Smooth muscle cell (in vitro differentiated cells): ENCODE measurements around the gene VASH1. TPM values are rescaled to one million over a fixed set of nuclear protein-coding genes. Genes with fewer than 3 reads are reported as not detected.
"Not testable (repeated sequence)": the region's sequence is repeated elsewhere in the genome, so short reads cannot be mapped to it uniquely, and the experiment has no call there.

Experiments
- DNase-seq: peaks from one replicate; lab custom pipeline; 2025; ENCODE audit not compliant: unreplicated experiment; lab: John Stamatoyannopoulos, UW
- H2AFZ ChIP-seq: fragments of 200-600 bp; sonication (generic); 2 replicates; pipeline ENCODE4 v1.6.0; 2016; ENCODE audit warnings: antibody characterized with exemption, low read depth, mild to moderate bottlenecking
- H3F3A ChIP-seq: fragments of 200-600 bp; sonication (generic); 2 replicates; pipeline ENCODE4 v1.6.0; 2017; ENCODE audit warnings: antibody characterized with exemption, low read depth
- H3K27ac ChIP-seq: fragments of 200-600 bp; sonication (generic); 2 replicates; pipeline ENCODE4 v1.5.1; 2016; ENCODE audit warnings: low read depth, mild to moderate bottlenecking
- H3K27me3 ChIP-seq: fragments of 200-600 bp; sonication (generic); 2 replicates; pipeline ENCODE4 v1.6.1; 2016; ENCODE audit warnings: low read depth, mild to moderate bottlenecking
- H3K36me3 ChIP-seq: fragments of 200-600 bp; sonication (generic); 2 replicates; pipeline ENCODE4 v1.5.1; 2016; ENCODE audit warnings: low read depth
- H3K4me1 ChIP-seq: fragments of 200-600 bp; sonication (generic); 2 replicates; pipeline ENCODE4 v1.5.1; 2016; ENCODE audit warnings: low read depth
- H3K4me2 ChIP-seq: fragments of 200-600 bp; sonication (generic); 2 replicates; pipeline ENCODE4 v1.6.0; 2016; ENCODE audit warnings: mild to moderate bottlenecking
- H3K4me3 ChIP-seq: fragments of 200-600 bp; sonication (generic); 2 replicates; pipeline ENCODE4 v1.5.1; 2016; ENCODE audit warnings: mild to moderate bottlenecking
- H3K79me2 ChIP-seq: fragments of 200-600 bp; sonication (generic); 2 replicates; pipeline ENCODE4 v1.6.0; 2016; ENCODE audit warnings: low read depth, mild to moderate bottlenecking
- H3K9ac ChIP-seq: fragments of 200-600 bp; sonication (generic); 2 replicates; pipeline ENCODE4 v1.6.0; 2016; ENCODE audit warnings: low read depth
- H3K9me3 ChIP-seq: fragments of 200-600 bp; sonication (generic); replicated peaks from 2 replicates; pipeline ENCODE4 v1.5.1; 2016; ENCODE audit warnings: low read depth
- H4K20me1 ChIP-seq: fragments of 200-600 bp; sonication (generic); 2 replicates; pipeline ENCODE4 v1.6.0; 2016; ENCODE audit warnings: low read depth
- WGBS: methylation state at CpG from one replicate; pipeline ENCODE4 v1.1.7; 2016; ENCODE audit warnings: low lambda C conversion rate; 5-methylcytosine and 5-hydroxymethylcytosine counted together
- polyA plus RNA-seq: library from polyadenylated mRNA; unstranded; fragments of >200 nt; fragmentation: Nextera tagmentation; extraction: Ambion mirVana; gene quantifications from 2 replicates; pipeline ENCODE4 v1.2.1, GENCODE V29; 2016
- total RNA-seq: library from RNA; depleted of rRNA; stranded (reverse); fragments of >200 nt; gene quantifications from 2 replicates; pipeline ENCODE4 v1.2.3, GENCODE V29; 2014
- TF ChIP-seq, protein P1 (sequence below): fragments of 200-600 bp; sonication (generic); IDR thresholded peaks from 2 replicates; pipeline ENCODE4 v1.5.1; 2017; ENCODE audit warnings: borderline replicate concordance, mild to moderate bottlenecking, antibody characterized with exemption; ENCODE audit not compliant: insufficient read depth, poor library complexity, severe bottlenecking

The VASH1 gene
- total and polyA plus RNA-seq, 2 experiments from 2014 or later, result 23.8 to 39.3 TPM

DNA sequence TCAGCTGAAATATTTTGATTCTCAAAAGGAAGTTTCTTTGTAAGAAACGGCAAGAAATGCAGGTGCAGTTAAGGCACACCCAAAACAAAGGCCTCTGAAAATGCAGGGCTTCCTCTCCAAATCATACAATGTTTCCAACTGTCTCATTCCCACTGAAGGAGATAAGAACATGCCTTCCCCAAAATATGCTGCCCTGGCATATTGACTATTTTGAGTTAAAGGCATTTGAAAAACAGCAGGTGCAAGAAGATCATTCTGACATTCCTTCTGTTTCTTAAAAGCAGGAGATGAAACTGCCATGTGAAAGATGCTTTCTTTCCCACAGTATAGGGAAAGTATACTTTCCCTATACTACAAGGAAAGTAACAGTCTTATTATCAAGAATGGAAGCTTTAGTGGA lies 33.4 kb upstream of the VASH1 start:
- H3K36me3 ChIP-seq, result no peaks in the 10 kb centered on the region

DNA sequence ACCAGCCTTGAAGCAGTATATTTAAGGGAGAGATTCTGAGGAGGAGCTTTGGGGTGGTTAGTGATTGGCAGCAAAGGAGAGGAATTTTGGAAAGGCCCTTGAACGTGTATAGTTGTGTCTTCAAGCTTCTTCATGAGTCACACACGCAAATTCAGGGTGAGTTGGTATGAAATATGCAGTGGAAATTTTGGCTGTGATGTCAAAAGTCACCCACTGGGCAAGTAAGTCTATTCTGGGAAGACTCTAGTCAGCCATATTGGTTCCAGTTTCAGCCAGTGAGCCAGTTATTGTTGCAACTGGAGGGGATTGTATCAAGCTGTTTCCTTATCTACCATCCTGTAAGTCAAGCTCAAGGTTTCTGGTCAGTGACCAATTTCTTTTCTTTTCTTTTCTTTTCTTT lies 32.0 kb upstream of the VASH1 start:
- no peaks in the 10 kb centered on the region for H4K20me1 ChIP-seq
- H3K4me2 ChIP-seq, result no peak overlapping the region
- H3K36me3 ChIP-seq, result no peaks in the 10 kb centered on the region
- no peak for DNase-seq
- H3K4me1 ChIP-seq, result no peaks in the 10 kb centered on the region
- no peaks in the 10 kb centered on the region for H3K9me3 ChIP-seq
- H2AFZ ChIP-seq, result no peak overlapping the region
- WGBS, result 75% methylated on average over 2 of the region's 2 CpGs
- TF ChIP-seq, protein P1, sequence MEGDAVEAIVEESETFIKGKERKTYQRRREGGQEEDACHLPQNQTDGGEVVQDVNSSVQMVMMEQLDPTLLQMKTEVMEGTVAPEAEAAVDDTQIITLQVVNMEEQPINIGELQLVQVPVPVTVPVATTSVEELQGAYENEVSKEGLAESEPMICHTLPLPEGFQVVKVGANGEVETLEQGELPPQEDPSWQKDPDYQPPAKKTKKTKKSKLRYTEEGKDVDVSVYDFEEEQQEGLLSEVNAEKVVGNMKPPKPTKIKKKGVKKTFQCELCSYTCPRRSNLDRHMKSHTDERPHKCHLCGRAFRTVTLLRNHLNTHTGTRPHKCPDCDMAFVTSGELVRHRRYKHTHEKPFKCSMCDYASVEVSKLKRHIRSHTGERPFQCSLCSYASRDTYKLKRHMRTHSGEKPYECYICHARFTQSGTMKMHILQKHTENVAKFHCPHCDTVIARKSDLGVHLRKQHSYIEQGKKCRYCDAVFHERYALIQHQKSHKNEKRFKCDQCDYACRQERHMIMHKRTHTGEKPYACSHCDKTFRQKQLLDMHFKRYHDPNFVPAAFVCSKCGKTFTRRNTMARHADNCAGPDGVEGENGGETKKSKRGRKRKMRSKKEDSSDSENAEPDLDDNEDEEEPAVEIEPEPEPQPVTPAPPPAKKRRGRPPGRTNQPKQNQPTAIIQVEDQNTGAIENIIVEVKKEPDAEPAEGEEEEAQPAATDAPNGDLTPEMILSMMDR, result no peak
- H3K79me2 ChIP-seq, result no peaks in the 10 kb centered on the region
- H3K4me3 ChIP-seq, result no peak overlapping the region
- no peaks in the 10 kb centered on the region for H3F3A ChIP-seq
- no peak overlapping the region for H3K9ac ChIP-seq
- H3K27me3 ChIP-seq, result peaks cover 3% of the 10 kb centered on the region
- H3K27ac ChIP-seq, result no peak overlapping the region

More for the DNA sequence above, 33.4 kb upstream of the VASH1 start:
- TF ChIP-seq, protein P1, result no peak
- Histone ChIP-seq H3K4me1 (no peaks in the 10 kb centered on the region), H4K20me1 (no peaks in the 10 kb centered on the region), H3K4me2 (no peak overlapping the region), H3F3A (no peaks in the 10 kb centered on the region), H3K27ac (no peak overlapping the region), H3K27me3 (peaks cover 3% of the 10 kb centered on the region), H3K9ac (no peak overlapping the region), H3K4me3 (no peak overlapping the region), H2AFZ (no peak overlapping the region), H3K9me3 (no peaks in the 10 kb centered on the region), H3K79me2 (no peaks in the 10 kb centered on the region)
- no peak for DNase-seq
- 86% methylated on average over 1 of the region's 1 CpG for WGBS

DNA sequence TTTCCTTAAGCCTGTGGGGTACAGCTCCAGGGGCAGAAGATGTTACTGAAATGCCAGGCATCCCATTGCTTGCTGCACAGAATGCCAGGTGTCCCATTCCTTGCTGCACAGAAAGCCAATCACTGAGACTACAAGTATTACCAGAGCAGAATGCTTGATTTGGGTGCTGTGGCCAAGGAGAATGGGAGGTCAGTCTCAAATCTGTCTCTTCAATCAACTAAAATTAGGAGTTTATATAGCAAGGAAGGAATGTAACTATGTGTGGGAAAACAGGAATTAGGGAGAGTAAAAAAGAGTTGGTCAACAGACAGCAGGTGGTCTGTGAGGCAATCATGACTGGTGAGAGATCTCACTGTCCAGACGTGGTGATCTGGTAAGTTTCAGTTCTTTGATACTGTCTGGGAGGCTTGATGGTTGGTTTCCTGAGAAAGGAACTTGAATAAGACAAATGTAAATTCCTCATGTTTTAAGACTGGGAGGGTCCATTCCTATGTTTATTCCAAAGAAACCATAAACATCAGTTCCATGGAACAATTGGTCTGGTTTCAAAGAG lies 31.2 kb upstream of the VASH1 start:
- H3F3A ChIP-seq, result no peaks in the 10 kb centered on the region
- TF ChIP-seq, protein P1, result no peak
- no peaks in the 10 kb centered on the region for H3K36me3 ChIP-seq
- H3K4me1 ChIP-seq, result no peaks in the 10 kb centered on the region
- no peak overlapping the region for H3K27ac ChIP-seq
- 43% methylated on average over 1 of the region's 1 CpG for WGBS
- no peak overlapping the region for H2AFZ ChIP-seq
- DNase-seq, result no peak
- H3K79me2 ChIP-seq, result no peaks in the 10 kb centered on the region
- no peak overlapping the region for H3K4me2 ChIP-seq
- no peak overlapping the region for H3K4me3 ChIP-seq
- H3K9ac ChIP-seq, result no peak overlapping the region
- no peaks in the 10 kb centered on the region for H4K20me1 ChIP-seq
- H3K9me3 ChIP-seq, result no peaks in the 10 kb centered on the region
- H3K27me3 ChIP-seq, result peaks cover 3% of the 10 kb centered on the region

DNA sequence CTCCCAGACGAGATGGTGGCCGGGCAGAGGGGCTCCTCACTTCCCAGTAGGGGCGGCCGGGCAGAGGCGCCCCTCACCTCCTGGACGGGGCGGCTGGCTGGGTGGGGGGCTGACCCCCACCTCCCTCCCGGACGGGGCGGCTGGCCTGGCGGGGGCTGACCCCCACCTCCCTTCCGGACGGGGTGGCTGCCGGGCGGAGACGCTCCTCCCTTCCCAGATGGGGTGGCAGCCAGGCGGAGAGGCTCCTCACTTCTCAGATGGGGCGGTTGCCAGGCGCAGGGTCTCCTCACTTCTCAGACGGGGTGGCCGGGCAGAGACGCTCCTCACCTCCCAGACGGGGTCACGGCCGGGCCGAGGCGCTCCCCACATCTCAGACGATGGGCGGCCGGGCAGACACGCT lies 26.8 kb upstream of the VASH1 start:
- DNase-seq, H3K4me2 ChIP-seq, H3K9me3 ChIP-seq, H3K4me3 ChIP-seq, H2AFZ ChIP-seq, H4K20me1 ChIP-seq, H3K36me3 ChIP-seq, H3K9ac ChIP-seq, H3K27ac ChIP-seq, H3F3A ChIP-seq, H3K79me2 ChIP-seq, H3K27me3 ChIP-seq, H3K4me1 ChIP-seq: not testable (repeated sequence)
- 94% methylated on average over 21 of the region's 31 CpGs for WGBS
